Neural cell (in vitro differentiated cells): Measurements from ENCODE around the gene ANGPTL7. TPM values are rescaled to one million over a fixed set of nuclear protein-coding genes. Genes with fewer than 3 reads are reported as not detected.

Source experiments
- H2AFZ ChIP-seq: fragments of 200-600, 300-800 bp; sonication (generic), shearing (Covaris generic); 2 replicates; pipeline ENCODE4 v1.6.0; 2014; ENCODE audit warnings: low read depth, mild to moderate bottlenecking, antibody characterized with exemption, low read length, moderate library complexity
- H3F3A ChIP-seq: fragments of 200-600 bp; shearing (Covaris generic); 2 replicates; pipeline ENCODE4 v1.6.1; 2016; ENCODE audit warnings: mild to moderate bottlenecking, moderate library complexity, mixed read lengths, antibody characterized with exemption, low read length; ENCODE audit not compliant: insufficient read depth, poor library complexity, severe bottlenecking
- H3K27ac ChIP-seq: fragments of 200-600, 300-800 bp; sonication (generic), shearing (Covaris generic); 2 replicates; pipeline ENCODE4 v1.5.1; 2014; ENCODE audit warnings: mild to moderate bottlenecking, low read length, moderate library complexity
- H3K27me3 ChIP-seq: fragments of 300-800, 200-600 bp; sonication (generic), shearing (Covaris generic); 2 replicates; pipeline ENCODE4 v1.6.0; 2014; ENCODE audit warnings: mild to moderate bottlenecking, low read depth, low read length, moderate library complexity; ENCODE audit not compliant: insufficient read depth
- H3K36me3 ChIP-seq: fragments of 300-800, 200-600 bp; sonication (generic), shearing (Covaris generic); 2 replicates; pipeline ENCODE4 v1.5.1; 2014; ENCODE audit warnings: mild to moderate bottlenecking, antibody characterized with exemption, low read length, moderate library complexity; ENCODE audit not compliant: insufficient read depth
- H3K4me2 ChIP-seq: fragments of 300-800, 200-600 bp; sonication (generic), shearing (Covaris generic); 2 replicates; pipeline ENCODE4 v1.6.0; 2014; ENCODE audit warnings: mild to moderate bottlenecking, low read length
- H3K4me3 ChIP-seq: fragments of 300-800, 200-600 bp; sonication (generic), shearing (Covaris generic); 2 replicates; pipeline ENCODE4 v1.5.1; 2014; ENCODE audit warnings: mild to moderate bottlenecking, low read length, moderate library complexity
- H3K79me2 ChIP-seq: fragments of 200-600 bp; shearing (Covaris generic); replicated peaks from 2 replicates; pipeline ENCODE4 v1.6.0; 2014; ENCODE audit warnings: mild to moderate bottlenecking, low read length, moderate library complexity; ENCODE audit not compliant: insufficient read depth
- H3K9ac ChIP-seq: fragments of 300-800, 200-600 bp; sonication (generic), shearing (Covaris generic); 2 replicates; pipeline ENCODE4 v1.6.1; 2016; ENCODE audit warnings: mild to moderate bottlenecking, low read length, mixed read lengths
- H3K9me2 ChIP-seq: fragments of 200-600 bp; shearing (Covaris generic); 2 replicates; pipeline ENCODE4 v1.6.1; 2016; ENCODE audit warnings: mild to moderate bottlenecking, low read length, mixed read lengths; ENCODE audit not compliant: insufficient read depth
- H3K9me3 ChIP-seq: fragments of 200-600, 300-800 bp; sonication (generic), shearing (Covaris generic); 2 replicates; pipeline ENCODE4 v1.6.1; 2016; ENCODE audit warnings: mild to moderate bottlenecking, mixed run types, low read length, moderate library complexity, mixed read lengths
- H4K20me1 ChIP-seq: fragments of 200-600 bp; shearing (Covaris generic); 2 replicates; pipeline ENCODE4 v1.6.1; 2016; ENCODE audit warnings: mild to moderate bottlenecking, mixed run types; ENCODE audit not compliant: insufficient read depth
- EP300 ChIP-seq: fragments of 450-650 bp; conservative IDR thresholded peaks from 2 replicates; pipeline ENCODE4 v1.6.1; 2014; ENCODE audit warnings: antibody characterized with exemption, mild to moderate bottlenecking, moderate library complexity; ENCODE audit not compliant: poor library complexity, severe bottlenecking
- EZH2 ChIP-seq: fragments of 200-600, 300-800 bp; shearing (Covaris generic), sonication (generic); IDR thresholded peaks from 2 replicates; pipeline ENCODE4 v1.6.1; 2014; ENCODE audit warnings: antibody characterized with exemption, low read length, borderline replicate concordance, mild to moderate bottlenecking; ENCODE audit not compliant: insufficient read depth, poor library complexity, severe bottlenecking
- MXI1 ChIP-seq: fragments of 450-650 bp; conservative IDR thresholded peaks from 2 replicates; pipeline ENCODE4 v1.6.1; 2014; ENCODE audit warnings: antibody characterized with exemption, mild to moderate bottlenecking; ENCODE audit not compliant: poor library complexity, severe bottlenecking
- POLR2AphosphoS5 ChIP-seq: IDR thresholded peaks from 2 replicates; pipeline ENCODE4 v1.6.1; 2012
- polyA plus RNA-seq: library from polyadenylated mRNA; depleted of rRNA; stranded (reverse); fragments of >200 nt; gene quantifications from 2 replicates; pipeline ENCODE4 v1.2.3, GENCODE V29; 2014
- TF ChIP-seq, protein P1 (sequence below): fragments of 450-650 bp; IDR thresholded peaks from 2 replicates; pipeline ENCODE4 v1.5.1; 2014; ENCODE audit warnings: antibody characterized with exemption, mild to moderate bottlenecking, moderate library complexity; ENCODE audit not compliant: poor library complexity, severe bottlenecking
- TF ChIP-seq, protein P2 (sequence below): IDR thresholded peaks from 2 replicates; pipeline ENCODE4 v1.6.1; 2012; ENCODE audit warnings: borderline replicate concordance

ANGPTL7 gene
- polyA plus RNA-seq, 1 donor from 2014 or later: not detected

DNA sequence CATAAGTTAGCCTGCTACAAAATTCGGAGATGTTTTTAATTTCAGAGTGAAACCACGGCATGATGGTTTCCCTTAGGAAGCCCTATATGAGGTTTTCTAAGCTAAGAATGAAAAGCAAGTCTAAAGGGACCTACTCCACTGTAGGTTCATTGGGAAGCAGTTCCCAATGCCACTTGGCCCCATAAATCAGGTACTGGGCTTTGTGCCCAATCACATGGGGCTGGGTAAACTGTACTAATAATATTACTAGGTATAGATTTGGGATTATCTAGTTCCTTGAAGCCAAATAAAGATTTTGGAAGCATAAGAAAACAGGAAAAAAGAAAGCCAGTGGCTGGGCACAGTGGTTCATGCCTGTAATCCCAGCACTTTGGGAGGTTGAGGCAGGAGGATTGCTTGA lies 19.1 kb upstream of the ANGPTL7 start:
- Histone ChIP-seq H2AFZ (no peak overlapping the region), H3K27me3 (no peaks in the 10 kb centered on the region), H3K9ac (no peak overlapping the region), H3F3A (no peaks in the 10 kb centered on the region), H3K9me2 (no peaks in the 10 kb centered on the region), H4K20me1 (no peaks in the 10 kb centered on the region), H3K27ac (no peak overlapping the region), H3K36me3 (no peaks in the 10 kb centered on the region), H3K79me2 (no peaks in the 10 kb centered on the region), H3K4me2 (no peak overlapping the region), H3K4me3 (no peak overlapping the region), H3K9me3 (no peaks in the 10 kb centered on the region)
- no peak for TF ChIP-seq POLR2AphosphoS5
- no peak for TF ChIP-seq EZH2
- TF ChIP-seq, protein P1, sequence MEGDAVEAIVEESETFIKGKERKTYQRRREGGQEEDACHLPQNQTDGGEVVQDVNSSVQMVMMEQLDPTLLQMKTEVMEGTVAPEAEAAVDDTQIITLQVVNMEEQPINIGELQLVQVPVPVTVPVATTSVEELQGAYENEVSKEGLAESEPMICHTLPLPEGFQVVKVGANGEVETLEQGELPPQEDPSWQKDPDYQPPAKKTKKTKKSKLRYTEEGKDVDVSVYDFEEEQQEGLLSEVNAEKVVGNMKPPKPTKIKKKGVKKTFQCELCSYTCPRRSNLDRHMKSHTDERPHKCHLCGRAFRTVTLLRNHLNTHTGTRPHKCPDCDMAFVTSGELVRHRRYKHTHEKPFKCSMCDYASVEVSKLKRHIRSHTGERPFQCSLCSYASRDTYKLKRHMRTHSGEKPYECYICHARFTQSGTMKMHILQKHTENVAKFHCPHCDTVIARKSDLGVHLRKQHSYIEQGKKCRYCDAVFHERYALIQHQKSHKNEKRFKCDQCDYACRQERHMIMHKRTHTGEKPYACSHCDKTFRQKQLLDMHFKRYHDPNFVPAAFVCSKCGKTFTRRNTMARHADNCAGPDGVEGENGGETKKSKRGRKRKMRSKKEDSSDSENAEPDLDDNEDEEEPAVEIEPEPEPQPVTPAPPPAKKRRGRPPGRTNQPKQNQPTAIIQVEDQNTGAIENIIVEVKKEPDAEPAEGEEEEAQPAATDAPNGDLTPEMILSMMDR: no peak
- TF ChIP-seq, protein P2, sequence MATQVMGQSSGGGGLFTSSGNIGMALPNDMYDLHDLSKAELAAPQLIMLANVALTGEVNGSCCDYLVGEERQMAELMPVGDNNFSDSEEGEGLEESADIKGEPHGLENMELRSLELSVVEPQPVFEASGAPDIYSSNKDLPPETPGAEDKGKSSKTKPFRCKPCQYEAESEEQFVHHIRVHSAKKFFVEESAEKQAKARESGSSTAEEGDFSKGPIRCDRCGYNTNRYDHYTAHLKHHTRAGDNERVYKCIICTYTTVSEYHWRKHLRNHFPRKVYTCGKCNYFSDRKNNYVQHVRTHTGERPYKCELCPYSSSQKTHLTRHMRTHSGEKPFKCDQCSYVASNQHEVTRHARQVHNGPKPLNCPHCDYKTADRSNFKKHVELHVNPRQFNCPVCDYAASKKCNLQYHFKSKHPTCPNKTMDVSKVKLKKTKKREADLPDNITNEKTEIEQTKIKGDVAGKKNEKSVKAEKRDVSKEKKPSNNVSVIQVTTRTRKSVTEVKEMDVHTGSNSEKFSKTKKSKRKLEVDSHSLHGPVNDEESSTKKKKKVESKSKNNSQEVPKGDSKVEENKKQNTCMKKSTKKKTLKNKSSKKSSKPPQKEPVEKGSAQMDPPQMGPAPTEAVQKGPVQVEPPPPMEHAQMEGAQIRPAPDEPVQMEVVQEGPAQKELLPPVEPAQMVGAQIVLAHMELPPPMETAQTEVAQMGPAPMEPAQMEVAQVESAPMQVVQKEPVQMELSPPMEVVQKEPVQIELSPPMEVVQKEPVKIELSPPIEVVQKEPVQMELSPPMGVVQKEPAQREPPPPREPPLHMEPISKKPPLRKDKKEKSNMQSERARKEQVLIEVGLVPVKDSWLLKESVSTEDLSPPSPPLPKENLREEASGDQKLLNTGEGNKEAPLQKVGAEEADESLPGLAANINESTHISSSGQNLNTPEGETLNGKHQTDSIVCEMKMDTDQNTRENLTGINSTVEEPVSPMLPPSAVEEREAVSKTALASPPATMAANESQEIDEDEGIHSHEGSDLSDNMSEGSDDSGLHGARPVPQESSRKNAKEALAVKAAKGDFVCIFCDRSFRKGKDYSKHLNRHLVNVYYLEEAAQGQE: no peak
- TF ChIP-seq EP300: no peak

DNA sequence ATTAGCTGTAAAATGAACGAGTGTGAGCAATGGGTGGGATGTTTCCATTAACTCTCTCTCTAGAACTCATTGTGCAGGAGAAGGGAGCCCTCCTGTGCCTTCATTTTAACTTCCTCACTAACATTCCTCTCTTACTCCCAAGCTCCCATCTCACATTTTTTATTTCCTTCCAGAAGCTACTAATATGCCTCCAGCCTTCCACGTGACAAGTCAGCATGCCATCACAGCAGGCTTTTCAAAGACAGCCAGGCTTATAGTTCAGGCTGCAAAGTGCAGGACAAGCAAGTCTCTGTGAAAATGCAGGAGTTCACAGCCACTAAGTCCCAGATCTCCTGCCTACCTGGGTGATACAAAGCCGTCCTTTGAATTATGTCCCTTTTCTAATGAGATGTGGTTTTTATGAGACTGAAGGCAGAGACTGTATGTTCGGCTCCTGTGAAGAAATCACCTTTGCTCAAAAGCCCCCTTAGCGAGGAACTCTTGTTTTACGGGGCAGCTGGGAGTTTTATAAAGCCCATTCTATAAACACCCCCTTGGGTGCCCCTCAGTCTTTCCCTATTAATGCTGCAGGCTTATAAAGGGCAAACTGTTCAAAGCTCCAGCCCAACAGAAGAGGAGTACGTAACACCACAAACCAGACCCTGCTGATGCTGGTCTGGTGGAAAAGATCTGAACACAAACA lies 14.8 kb upstream of the ANGPTL7 start:
- TF ChIP-seq, protein P1: no peak
- peak; percentile 34 for TF ChIP-seq MXI1
- Histone ChIP-seq H3K36me3 (no peaks in the 10 kb centered on the region), H3K4me3 (no peak overlapping the region), H2AFZ (no peak overlapping the region), H3K27me3 (no peaks in the 10 kb centered on the region), H3K9me2 (no peaks in the 10 kb centered on the region), H3K9ac (no peak overlapping the region), H3K4me2 (peak overlapping the region; percentile 10), H3K9me3 (no peaks in the 10 kb centered on the region), H4K20me1 (no peaks in the 10 kb centered on the region), H3F3A (peaks cover 4% of the 10 kb centered on the region), H3K79me2 (no peaks in the 10 kb centered on the region), H3K27ac (no peak overlapping the region)
